DND-41 (cell line): ENCODE results near the gene PTPRG.

Source experiments
- CTCF ChIP-seq: IDR thresholded peaks from 2 replicates; pipeline ENCODE4 v1.5.1; 2012; ENCODE audit warnings: borderline replicate concordance, low read length, moderate library complexity, mild to moderate bottlenecking; ENCODE audit not compliant: poor library complexity, severe bottlenecking; ENCODE audit errors: extremely low read depth
- EZH2 ChIP-seq: IDR thresholded peaks from 3 replicates; pipeline ENCODE4 v1.6.1; 2012; ENCODE audit warnings: borderline replicate concordance, low read depth, mild to moderate bottlenecking, moderate library complexity, low read length, inconsistent platforms; ENCODE audit not compliant: severe bottlenecking

- TF ChIP-seq CTCF (no peak), EZH2 (no peak)
Observed at GRCh38 chr3:62293051-62293780, 731.8 kb downstream of the PTPRG start.
